Left lung (tissue), 10 donors: ENCODE results near the gene RELL2. TPM values are rescaled to one million over a fixed set of nuclear protein-coding genes. Genes with fewer than 3 reads are reported as not detected.

ENCODE experiments used
- ATAC-seq: fragments of 200-7000 bp; cut with Tn5 transposase; one replicate; pipeline ENCODE4 v1.9.1; 2020; ENCODE audit warnings: moderate library complexity
- DNase-seq, 4 donors: peaks; one replicate each; pipeline ENCODE4 v3.0.0-alpha.2; 2013 to 2020
- H3K27ac ChIP-seq, 2 donors: fragments of 200-600 bp; sonication (generic) in 1 of 2; one replicate each; pipeline versions ENCODE4 v1.5.0 to v1.8.0; 2020 to 2021
- H3K27me3 ChIP-seq, 2 donors: fragments of 200-600 bp; sonication (generic) in 1 of 2; one replicate each; pipeline versions ENCODE4 v1.5.0 to v1.8.0; 2020 to 2021
- H3K36me3 ChIP-seq, 2 donors: fragments of 200-600 bp; sonication (generic) in 1 of 2; one replicate each; pipeline versions ENCODE4 v1.5.0 to v1.8.0; 2020 to 2021
- H3K4me1 ChIP-seq, 2 donors: fragments of 200-600 bp; one replicate each; pipeline ENCODE4 v1.8.0; 2021
- H3K4me3 ChIP-seq, 2 donors: fragments of 200-600 bp; sonication (generic) in 1 of 2; one replicate each; pipeline versions ENCODE4 v1.5.0 to v1.8.0; 2020 to 2021; ENCODE audit warnings: mild to moderate bottlenecking in 1 of 2
- H3K9me3 ChIP-seq, 2 donors: fragments of 200-600 bp; sonication (generic) in 1 of 2; one replicate each; pipeline versions ENCODE4 v1.5.0 to v1.8.0; 2020 to 2021
- intact Hi-C, 2 donors: fragments of 100-400 bp; cut with DNase I; formaldehyde crosslinking; loops; one replicate each; pipeline versions ENCODE4 v1.11.2 to v1.14.2; 2022
- polyA plus RNA-seq, 6 donors: library from polyadenylated mRNA; unstranded; fragments of 120-200 nt; gene quantifications; one replicate each; pipeline ENCODE4 v1.2.1, GENCODE V29; 2013; ENCODE audit not compliant: insufficient read length in 6 of 6
- total RNA-seq, 2 donors: library from RNA; stranded (reverse); fragmentation: NEBNext Ultra II Directional; extraction: Animal tissue kit (Norgen Biotek cat#: 25700); gene quantifications; one replicate each; pipeline ENCODE4 v1.2.1, GENCODE V29; 2021
- TF ChIP-seq, protein P1 (sequence below), 2 donors: fragments of 200-600 bp; sonication (generic) in 1 of 2; IDR thresholded peaks; one replicate each; pipeline versions ENCODE4 v1.5.0 to v1.8.0; 2021; ENCODE audit warnings: antibody characterized with exemption in 2 of 2
- donor health status: DM: no; HTN: yes; CAD: no.
- donor health status: DM: no; HTN: no; CAD: no.

The RELL2 gene
- total and polyA plus RNA-seq, 8 donors = 0.27 to 6.3 (median 0.72) TPM

- DNase-seq (no peak), ATAC-seq (no peak)
- Histone ChIP-seq H3K27ac (no peak overlapping the region), H3K4me3 (no peak overlapping the region), H3K36me3 (peaks cover 0 to 82% of the 10 kb centered on the region in 2 donors), H3K4me1 (peaks cover 0 to 5% of the 10 kb centered on the region in 2 donors), H3K9me3 (no peaks in the 10 kb centered on the region), H3K27me3 (no peaks in the 10 kb centered on the region)
- TF ChIP-seq, protein P1, sequence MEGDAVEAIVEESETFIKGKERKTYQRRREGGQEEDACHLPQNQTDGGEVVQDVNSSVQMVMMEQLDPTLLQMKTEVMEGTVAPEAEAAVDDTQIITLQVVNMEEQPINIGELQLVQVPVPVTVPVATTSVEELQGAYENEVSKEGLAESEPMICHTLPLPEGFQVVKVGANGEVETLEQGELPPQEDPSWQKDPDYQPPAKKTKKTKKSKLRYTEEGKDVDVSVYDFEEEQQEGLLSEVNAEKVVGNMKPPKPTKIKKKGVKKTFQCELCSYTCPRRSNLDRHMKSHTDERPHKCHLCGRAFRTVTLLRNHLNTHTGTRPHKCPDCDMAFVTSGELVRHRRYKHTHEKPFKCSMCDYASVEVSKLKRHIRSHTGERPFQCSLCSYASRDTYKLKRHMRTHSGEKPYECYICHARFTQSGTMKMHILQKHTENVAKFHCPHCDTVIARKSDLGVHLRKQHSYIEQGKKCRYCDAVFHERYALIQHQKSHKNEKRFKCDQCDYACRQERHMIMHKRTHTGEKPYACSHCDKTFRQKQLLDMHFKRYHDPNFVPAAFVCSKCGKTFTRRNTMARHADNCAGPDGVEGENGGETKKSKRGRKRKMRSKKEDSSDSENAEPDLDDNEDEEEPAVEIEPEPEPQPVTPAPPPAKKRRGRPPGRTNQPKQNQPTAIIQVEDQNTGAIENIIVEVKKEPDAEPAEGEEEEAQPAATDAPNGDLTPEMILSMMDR (IDR thresholded peaks at IDR 0.05) = no peak
- intact Hi-C loops = no loop called here
Observed at GRCh38 chr5:141628175-141628788, 8.5 kb upstream of the RELL2 start.

- Histone ChIP-seq H3K4me1 (peaks cover 10 to 24% of the 10 kb centered on the region in 2 donors), H3K4me3 (no peak overlapping the region)
Observed at GRCh38 chr5:141630570-141631140, 6.1 kb upstream of the RELL2 start.

GRCh38 chr5:141632650-141633049 lies 4.1 kb upstream of the RELL2 start:
- Histone ChIP-seq H3K27me3 (no peaks in the 10 kb centered on the region), H3K36me3 (peaks cover 0 to 41% of the 10 kb centered on the region in 2 donors), H3K4me3 (no peak overlapping the region), H3K9me3 (no peaks in the 10 kb centered on the region), H3K4me1 (peaks cover 14 to 36% of the 10 kb centered on the region in 2 donors), H3K27ac (no peak overlapping the region)
- TF ChIP-seq, protein P1 (IDR thresholded peaks at IDR 0.05) = no peak
- intact Hi-C loops = no loop called here
- DNase-seq (no peak), ATAC-seq (no peak)

More at GRCh38 chr5:141630570-141631140, 6.1 kb upstream of the RELL2 start:
- TF ChIP-seq, protein P1 (IDR thresholded peaks at IDR 0.05) = no peak
- no peak for ATAC-seq
- Histone ChIP-seq H3K27me3 (no peaks in the 10 kb centered on the region), H3K27ac (no peak overlapping the region), H3K36me3 (peaks cover 0 to 59% of the 10 kb centered on the region in 2 donors), H3K9me3 (no peaks in the 10 kb centered on the region)
- intact Hi-C loops = no loop called here
- DNase-seq = no peak

GRCh38 chr5:141633871-141634561 lies 2.8 kb upstream of the RELL2 start:
- intact Hi-C loops = no loop called here
- no peak for DNase-seq
- peaks cover 0 to 28% of the 10 kb centered on the region in 2 donors for H3K36me3 ChIP-seq

More at GRCh38 chr5:141633871-141634561, 2.8 kb upstream of the RELL2 start:
- peaks cover 14 to 47% of the 10 kb centered on the region in 2 donors for H3K4me1 ChIP-seq
- H3K27me3 ChIP-seq = no peaks in the 10 kb centered on the region
- H3K27ac ChIP-seq = no peak overlapping the region
- no peak for ATAC-seq
- H3K9me3 ChIP-seq = no peaks in the 10 kb centered on the region
- TF ChIP-seq, protein P1 (IDR thresholded peaks at IDR 0.05) = no peak
- H3K4me3 ChIP-seq = no peak overlapping the region
